Activated CD8-positive, alpha-beta memory T cell treated with anti-CD3 and anti-CD28 coated beads, Interleukin-2, amount 50 U/mL, for 24 hours (primary cell): ENCODE measurements around the gene XPNPEP2.

Source experiments
- DNase-seq: peaks from one replicate; pipeline ENCODE4 v3.0.0-alpha.2; 2020; ENCODE audit errors: extremely low read depth

XPNPEP2 gene

DNA sequence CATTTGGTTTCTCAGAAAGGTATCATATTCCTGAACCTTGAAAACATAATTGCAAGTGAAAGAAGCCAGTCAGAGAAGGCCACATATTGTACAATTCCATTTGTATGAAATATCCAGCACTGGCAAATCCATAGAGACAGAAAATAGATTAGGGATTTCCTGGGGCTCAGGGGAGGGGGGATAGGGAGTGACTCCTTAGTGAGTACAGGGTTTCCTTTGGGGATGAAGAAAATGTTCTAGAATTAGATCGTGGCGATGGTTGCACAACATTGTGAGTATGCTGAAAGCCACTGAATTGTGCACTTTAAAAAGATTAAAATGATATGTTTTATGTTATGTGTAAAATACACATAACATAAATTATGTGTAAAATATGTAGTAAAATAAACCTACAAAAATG lies 10.3 kb downstream of the XPNPEP2 start:
- DNase-seq: no peak

DNA sequence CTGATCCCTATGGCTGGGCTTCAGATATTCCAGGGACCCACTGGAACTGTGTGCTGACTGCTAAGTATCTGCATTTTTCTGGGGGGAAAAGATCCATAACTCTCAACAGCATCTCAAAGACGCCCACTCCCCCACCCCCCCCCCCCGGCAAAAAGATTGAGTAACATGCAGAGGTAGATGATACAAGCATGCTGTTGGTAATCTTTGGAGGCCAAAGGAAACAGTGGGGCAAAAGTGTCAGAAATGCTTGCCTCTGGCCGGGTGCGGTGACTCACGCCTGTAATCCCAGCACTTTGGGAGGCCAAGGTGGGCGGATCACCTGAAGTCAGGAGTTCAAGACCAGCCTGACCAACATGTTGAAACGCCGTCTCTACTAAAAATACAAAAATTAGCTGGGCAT lies 12.2 kb downstream of the XPNPEP2 start:
- no peak for DNase-seq

DNA sequence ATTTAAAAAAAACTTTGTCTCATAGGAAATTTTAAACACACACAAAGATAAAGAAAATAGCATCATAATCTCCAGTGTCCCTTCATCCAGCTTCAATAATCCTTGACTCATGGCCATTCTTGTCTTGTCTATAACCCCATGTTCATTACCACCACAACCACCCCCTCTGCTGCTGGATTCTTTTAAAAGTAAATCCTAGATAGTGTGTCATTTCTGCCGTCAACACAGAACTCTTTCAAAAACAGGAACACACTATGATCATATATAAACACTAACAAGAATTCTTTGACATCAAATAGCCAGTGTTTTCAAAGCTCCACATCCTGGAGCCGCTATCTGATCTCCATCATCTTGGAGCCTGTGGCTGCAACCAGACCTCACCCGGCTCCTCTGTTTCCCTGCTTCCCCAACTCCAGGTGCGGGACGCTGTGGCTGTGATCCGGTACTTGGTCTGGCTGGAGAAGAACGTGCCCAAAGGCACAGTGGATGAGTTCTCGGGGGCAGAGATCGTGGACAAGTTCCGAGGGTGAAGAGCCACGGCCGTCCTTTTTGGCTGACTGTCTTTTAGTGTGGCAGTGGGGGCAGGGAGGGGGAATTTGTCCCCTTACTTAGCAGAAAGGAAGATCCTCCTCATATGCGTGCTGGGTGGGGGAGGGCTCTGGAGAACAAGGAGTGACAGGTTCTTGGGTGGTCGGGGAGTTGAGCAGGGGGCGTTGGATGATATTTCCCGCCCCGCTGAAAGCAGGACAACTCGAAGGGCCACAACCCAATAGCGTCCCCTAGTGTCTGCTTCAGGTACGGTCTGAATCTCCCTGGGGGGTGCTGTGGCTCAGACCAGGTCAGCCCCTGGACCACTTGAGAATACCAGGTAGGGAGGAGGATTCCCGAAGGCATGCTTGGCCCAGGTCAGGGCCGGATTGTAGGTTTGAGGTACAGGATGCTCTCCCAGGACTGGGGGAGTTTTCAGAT lies 15.6 kb downstream of the XPNPEP2 start:
- no peak for DNase-seq

DNA sequence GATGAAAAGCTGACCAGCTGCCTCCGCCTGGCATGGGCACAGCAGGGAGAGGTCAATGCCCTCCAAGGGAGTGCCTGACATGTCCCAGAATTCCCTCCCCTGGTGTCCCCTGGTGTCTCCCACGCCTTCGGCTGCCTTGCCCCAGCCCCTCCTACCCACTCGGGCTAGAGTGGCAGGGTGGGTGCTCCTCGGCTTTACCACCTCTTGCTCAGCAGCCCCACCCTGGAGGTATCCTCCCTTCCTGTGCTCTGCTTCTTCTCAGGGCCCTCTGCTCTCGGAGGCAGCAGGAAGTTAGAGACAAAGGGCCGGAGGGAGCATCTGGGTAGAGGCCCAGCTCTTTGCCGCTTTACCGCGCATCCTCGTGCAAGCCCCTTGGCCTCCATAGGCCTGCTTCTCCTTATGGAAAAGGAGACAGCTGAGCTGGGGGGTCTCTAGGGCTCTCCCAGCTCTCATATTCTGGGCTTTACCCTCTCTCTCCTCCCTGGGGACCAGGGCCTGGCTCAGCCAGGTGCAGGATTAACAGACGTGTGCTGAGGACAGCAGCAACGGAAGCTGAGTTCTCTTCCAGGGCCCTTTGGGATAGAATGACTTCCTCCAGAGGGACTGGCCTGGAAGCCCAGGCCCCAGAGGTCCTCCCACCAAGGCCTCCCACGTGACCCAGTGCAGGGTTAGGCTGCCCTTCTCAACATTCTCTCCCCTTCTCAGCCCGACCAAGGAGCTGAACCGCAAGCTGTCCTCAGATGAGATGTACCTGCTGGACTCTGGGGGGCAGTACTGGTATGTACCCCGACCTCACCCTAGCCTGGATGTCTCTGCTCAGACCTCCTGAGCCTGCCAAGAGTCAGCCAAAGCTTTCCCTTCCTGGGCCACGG lies 17.2 kb downstream of the XPNPEP2 start:
- no peak for DNase-seq

DNA sequence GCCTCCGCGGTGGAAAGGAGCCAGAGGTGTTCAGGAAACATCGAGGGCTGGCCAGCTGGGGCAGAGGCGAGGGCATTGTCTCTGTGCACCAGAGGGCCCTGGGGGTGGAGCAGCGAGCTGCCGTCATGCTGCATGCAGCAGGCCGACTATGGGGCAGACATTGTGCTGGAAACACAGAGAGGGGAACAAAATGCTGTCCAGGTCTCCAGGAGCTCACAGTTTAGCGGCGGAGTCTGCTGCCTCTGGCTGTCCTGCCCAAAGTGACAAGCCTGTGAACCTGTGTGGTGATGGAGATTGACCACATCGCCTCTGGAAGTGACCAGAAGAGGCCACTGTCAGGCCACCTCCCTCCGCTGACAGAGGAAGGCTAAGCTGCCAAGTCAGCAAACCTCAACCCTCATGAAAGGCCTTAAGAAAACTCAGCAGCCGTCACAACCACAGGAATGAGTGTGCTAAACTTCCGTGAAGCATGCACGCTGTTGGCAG lies 20.8 kb downstream of the XPNPEP2 start:
- DNase-seq: no peak

DNA sequence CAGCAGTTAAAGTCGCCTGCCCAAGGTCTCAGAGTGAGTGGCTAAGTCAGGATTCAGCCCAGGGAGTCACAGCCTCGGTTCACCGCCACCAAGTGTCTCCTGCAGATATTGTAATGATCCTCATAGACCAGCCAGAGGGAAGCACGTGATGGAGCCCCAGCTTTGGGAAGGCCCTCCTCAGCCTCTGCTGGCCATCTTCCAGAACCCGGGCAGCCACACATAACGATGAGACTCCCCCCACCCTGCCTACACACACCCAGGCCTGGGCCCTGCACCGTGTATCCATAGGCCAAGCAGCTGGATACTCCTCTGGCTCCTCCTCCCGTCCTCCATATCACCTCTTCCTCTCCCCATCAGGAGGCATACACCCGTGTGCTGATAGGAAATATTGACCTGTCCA lies 21.4 kb downstream of the XPNPEP2 start:
- DNase-seq: no peak

DNA sequence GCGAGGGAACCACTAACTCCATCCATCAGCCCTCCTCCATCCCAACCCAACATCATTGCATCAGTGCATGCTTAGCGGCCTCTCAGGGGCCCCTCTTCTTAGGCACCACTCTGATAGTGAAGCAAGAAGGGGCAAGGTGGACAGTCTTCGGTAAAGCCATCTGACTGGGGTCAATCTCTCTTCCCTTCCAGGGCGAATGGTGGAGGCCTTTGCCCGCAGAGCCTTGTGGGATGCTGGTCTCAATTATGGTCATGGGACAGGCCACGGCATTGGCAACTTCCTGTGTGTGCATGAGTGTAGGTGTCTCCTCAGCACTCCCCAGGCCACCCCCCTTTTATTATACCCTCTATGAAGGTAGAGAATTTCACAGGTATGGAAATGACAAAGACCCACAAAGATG lies 22.2 kb downstream of the XPNPEP2 start:
- no peak for DNase-seq

DNA sequence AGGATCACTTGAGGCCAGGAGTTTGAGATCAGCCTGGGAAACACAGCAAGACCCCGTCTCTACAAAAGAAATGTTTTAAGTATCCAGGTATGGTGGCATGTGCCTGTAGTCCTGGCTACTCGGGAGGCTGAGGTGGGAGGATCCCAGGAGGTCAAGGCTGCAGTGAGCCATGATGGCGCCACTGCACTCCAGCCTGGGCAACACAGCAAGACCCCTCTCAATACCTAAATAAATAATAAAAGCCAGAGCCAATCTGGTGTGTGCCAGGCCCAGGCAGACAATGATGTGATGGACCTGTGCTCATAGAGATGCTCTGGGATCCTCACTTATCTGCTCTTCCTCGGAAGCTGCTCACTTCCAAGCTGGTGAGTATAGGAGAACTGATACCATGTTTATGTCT lies 22.8 kb downstream of the XPNPEP2 start:
- no peak for DNase-seq

DNA sequence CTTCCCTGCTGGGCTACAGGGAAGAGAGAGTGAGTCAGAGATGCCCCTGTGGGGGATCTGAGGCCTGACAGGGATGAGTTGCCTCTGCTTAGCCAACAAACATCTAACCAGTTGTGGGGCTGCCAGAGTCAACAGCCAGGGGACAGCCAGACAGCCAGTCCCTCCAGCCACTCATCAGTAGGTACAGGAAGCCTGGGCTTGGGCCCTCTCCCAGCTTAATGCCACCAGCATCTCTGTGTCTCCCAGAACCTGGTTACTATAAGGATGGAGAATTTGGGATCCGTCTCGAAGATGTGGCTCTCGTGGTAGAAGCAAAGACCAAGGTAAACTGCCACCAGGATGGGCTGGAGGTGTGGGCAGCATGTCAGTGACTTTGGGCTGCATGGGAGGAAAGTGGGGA lies 23.7 kb downstream of the XPNPEP2 start:
- DNase-seq: no peak

DNA sequence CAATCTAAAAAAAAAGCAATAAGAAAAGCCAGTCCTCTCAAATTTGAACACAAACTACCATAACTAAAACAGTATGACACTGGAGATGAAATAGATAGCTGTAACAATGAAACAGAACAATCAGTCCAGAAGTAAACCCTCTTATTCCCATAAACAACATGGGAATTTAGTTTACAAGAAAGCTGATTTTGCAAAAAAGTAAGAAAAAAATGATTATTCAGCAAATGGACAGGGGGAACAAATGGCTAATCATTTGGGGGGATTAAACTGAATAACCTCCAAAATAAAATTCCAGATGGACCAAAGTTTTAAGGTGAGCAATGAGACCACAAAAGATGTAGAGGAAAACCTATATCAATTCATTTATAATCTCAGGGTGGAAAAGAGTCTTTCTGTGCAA lies 24.9 kb downstream of the XPNPEP2 start:
- no peak for DNase-seq

DNA sequence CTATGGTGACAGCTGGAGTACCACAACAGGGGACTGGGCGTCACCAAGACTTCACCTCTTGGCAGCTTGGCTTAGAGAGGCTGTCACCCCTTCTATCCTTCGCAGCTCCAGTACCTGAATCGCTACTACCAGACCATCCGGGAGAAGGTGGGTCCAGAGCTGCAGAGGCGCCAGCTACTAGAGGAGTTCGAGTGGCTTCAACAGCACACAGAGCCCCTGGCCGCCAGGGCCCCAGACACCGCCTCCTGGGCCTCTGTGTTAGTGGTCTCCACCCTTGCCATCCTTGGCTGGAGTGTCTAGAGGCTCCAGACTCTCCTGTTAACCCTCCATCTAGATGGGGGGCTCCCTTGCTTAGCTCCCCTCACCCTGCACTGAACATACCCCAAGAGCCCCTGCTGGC lies 29.4 kb downstream of the XPNPEP2 start:
- no peak for DNase-seq

DNA sequence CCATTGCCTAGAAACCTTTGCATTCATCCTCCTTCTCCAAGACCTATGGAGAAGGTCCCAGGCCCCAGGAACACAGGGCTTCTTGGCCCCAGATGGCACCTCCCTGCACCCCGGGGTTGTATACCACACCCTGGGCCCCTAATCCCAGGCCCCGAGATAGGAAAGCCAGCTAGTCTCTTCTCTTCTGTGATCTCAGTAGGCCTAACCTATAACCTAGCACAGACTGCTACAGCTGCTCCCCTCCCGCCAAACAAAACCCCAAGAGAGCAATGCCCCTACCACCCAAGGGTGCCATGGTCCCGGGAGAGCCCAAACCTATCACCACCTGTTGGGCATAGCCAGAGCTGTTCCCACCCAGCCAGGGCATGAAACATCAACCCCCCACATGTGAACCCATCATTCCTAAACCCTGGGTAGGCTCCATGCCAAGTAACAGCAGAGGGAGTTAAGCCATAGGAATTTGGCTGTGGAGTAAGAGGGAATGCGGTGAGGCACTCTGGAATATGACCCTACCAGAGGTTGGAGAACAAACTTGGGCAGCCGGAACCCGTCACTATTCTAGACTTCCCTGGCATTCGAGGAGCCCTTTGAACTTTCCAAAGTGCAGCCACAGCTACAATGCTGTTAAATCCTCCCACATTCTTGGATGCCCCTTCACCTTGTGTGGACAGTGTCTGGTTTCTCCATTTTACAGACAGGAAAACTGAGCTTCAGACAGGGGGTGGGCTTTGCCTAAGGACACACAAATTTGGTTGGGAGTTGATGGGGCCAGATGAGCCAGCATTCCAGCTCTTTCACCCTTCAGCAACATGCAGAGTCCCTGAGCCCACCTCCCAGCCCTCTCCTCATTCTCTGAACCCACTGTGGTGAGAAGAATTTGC lies 30.0 kb downstream of the XPNPEP2 start:
- DNase-seq: no peak

DNA sequence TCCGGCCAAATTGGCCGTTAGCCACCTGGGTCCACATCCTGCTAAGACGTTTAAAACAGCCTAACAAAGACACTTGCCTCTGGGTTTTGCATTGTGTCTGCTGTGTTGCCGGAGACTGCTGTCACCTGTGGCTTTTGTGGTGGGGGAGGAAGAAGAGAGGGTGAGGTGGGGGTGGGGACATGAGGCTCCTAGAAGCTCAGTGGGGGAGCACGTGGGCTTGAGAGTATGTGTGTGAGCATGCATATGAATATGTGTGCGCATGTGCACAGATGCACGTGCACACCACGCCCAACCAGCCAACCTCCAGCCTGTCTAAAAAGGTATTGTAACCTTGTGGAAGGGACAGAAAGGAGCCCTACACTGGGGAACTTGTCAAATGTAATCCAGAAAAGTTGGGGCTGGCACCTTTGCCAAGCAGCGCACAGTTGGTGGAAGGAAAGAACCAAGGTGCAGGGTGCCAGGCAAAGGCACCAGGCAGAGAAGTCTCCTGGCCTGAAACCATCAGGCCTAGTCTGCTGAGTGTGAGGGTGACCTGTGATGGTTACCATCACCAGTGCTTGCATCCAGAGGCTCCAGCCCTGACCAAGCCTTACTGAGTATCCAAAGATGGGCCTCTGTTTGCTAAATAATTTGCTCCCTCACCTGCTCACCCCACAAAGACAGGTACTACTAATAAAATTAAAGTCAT lies 30.8 kb downstream of the XPNPEP2 start:
- DNase-seq: no peak

DNA sequence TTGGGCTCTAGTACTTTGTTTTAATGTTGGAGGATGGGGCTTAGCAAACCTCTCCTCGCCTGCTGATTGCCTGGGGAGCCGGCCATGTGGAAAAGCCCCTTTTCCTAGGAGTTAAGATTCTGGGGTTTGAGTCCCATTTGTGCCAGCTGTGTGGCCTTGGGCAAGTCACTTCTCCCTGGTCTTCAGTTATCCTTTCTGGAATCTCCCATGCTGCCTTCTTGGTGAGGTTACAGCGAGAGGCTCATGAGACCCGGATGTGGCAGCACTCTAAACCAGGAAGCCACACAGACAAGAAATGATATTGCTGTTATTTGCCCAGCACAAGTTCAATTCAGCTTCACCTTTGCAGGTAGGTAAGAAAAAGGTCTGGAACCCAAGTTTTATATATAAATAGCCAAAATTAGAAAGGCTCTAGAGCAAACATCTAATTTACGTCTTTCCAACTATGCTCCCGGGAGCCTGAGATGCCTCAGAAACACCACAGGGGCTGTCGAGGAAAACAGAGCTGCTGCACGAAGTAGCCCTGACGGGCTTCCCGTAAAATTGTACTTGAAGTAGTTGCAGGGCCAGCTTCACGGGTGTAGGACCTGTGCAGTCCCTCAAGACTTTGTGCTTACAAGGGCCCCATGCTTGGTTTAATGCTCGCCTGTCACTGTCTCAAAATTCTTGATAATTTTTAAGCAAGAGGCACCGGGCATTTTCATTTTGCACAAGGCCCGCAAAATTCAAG lies 32.7 kb downstream of the XPNPEP2 start:
- DNase-seq: no peak

DNA sequence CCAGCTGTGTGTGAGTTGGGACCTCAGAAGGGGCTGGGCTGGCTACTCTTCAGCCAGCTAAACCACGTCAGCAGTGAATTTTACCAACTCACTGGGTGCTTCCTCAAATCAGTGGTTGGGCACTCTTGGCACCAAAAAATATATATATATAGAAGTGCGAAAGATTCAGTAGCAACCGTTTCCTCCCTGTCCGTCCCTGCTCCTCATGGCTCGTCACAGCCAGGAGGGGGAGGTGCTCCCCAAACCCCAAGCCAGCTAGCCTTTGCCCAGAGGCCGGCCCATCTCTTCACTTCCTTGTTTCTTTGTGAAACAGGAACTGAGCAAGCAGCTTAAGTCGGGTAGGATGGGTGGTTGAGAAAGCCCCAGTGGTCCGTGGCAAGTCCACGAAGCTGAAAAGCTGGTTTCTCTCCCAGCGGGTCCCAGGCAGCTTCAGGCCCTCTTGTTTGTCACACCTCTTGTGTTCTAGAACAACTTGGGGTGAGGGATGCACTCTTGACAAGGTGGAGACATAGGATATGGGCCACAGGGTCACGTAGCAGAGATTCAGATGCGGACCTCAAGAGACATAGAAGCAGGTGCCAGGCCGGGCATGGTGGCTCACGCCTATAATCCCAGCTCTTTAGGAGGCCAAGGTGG lies 34.1 kb downstream of the XPNPEP2 start:
- no peak for DNase-seq

DNA sequence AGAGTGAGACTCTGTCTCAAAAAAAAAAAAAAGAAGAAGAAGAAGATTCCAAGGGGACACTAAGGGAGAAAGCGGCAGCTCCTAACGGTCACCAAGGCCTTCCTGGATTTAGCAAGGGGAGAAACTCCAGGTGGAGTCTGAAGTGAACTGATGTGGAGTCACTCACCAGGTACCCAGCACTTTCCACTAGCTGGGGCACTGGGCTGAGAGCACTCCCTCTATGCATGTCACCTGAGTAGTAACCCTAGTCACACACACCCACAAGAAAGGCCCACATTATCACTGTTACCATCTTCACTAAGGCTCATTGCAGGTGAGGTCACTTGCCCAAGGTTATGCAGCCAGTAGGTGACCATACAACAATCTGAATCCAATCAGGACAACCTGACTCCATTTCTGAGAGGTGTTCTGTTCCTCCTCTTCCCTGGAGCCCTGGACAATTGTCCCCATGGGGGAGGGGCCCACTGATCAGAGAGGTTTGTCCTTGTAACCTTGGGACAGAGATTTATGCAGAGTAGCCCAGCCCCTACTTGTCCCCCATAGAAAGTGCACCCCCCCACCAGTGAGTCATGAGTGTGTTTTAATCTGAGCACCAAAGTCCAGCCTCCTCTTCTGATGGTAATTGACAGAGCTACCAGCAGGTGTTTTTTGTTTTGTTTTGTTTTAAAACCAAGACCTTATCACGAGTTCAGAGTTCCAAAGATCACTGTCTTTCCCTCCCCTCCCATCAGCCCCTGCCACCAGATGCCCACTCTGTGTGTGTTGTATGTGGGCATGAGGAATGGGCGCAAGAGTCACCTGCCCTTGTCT lies 35.1 kb downstream of the XPNPEP2 start:
- no peak for DNase-seq

DNA sequence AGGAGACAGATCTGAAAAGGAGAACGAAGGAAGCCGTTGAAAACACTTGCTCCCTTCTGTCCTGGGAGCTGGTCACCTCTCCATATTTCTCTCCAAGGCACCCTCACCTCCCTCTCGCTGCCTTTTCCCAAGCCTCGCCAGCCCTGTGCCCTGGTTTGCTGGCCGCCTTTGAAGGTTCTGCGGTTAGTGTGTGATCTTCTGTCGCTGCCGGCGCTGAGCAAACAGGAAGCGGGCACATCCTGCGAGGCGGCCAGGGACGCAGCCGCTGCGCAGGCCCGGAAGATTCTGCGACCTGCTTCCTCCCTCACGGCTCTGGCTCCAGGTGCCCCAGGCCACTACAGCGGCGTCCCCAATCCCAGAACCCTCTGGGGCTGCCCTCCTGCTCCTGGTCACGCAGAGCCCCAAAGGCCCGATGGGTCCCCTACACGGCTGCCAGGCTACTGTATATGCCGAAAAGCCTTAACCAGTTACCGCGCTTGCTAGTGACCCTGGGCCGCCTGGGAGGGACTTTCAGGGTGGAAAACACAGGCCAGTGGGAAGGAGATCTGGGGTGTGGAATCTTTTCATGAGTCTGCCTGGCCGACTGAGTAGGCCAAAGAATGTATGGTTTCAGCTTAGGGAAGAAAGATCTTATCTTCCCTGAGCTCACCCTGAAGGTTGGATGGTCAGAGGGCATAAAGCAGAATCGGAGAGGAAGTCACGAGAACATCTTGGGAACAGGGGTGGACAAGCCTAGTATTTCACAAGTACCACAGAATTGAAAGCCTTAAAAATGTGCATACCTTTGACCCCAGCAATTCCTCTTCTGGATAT lies 38.6 kb downstream of the XPNPEP2 start:
- no peak for DNase-seq

DNA sequence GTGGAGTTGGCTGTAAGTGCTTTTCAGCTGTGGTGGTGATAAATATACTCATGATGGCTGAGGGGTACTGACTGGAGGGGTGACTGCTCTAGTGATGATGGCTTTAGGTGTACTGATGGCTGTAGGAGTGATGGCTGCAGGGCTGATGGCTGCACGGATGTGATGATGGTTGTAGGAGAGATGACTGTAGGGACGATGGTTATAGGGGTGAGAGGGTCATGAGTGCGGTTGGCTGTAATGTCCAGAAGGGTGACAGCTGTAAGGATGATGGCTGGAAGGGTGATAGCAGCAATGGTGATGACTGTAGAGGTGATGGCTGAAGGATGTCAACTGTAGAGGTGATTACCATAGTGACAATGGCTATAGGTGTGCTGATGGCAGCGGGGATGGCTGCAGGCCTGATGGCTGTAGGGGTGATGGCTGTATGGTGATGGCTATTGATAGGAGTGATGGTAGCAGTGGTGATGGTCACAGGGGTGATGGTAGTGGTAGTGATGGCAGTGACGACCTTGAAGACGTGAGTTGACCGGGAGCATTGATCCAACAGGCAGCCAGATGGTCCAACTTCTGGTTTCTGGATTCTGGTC lies 40.4 kb downstream of the XPNPEP2 start:
- no peak for DNase-seq
